Right lobe of liver (tissue), 6 donors: Measurements from ENCODE around the gene GTF3C2. TPM values are rescaled to one million over a fixed set of nuclear protein-coding genes. Genes with fewer than 3 reads are reported as not detected.
"Not testable (repeated sequence)": the region's sequence is repeated elsewhere in the genome, so short reads cannot be mapped to it uniquely, and the experiment has no call there.

Experiments
- ATAC-seq, 4 donors: fragments of 200-7000 bp; cut with Tn5 transposase; one replicate each; pipeline ENCODE4 v1.9.1; 2020; ENCODE audit warnings: mild to moderate bottlenecking in 4 of 4, moderate library complexity in 4 of 4
- DNase-seq, 3 donors: peaks; one replicate each; pipeline ENCODE4 v3.0.0-alpha.2; 2020
- H3K27ac ChIP-seq, 3 donors: fragments of 200-600 bp; one replicate each; pipeline ENCODE4 v1.8.0; 2022
- H3K27me3 ChIP-seq, 2 donors: fragments of 200-600 bp; one replicate each; pipeline ENCODE4 v1.8.0; 2022
- H3K36me3 ChIP-seq, 4 donors: fragments of 200-600 bp; sonication (generic) in 1 of 4; one replicate each; pipeline versions ENCODE4 v1.5.1 to v1.8.0; 2017 to 2022; ENCODE audit warnings: control low read depth in 1 of 4
- H3K4me1 ChIP-seq, 4 donors: fragments of 200-600 bp; sonication (generic) in 1 of 4; one replicate each; pipeline versions ENCODE4 v1.5.1 to v1.8.0; 2017 to 2022; ENCODE audit warnings: control low read depth in 1 of 4
- H3K4me3 ChIP-seq, 3 donors: fragments of 200-600 bp; one replicate each; pipeline ENCODE4 v1.8.0; 2022
- H3K9me3 ChIP-seq, 4 donors: fragments of 200-600 bp; sonication (generic) in 1 of 4; one replicate each; pipeline versions ENCODE4 v1.5.1 to v1.8.0; 2017 to 2022; ENCODE audit warnings: control low read depth in 1 of 4
- CTCF ChIP-seq, 4 donors: fragments of 200-600 bp in 3 of 4; fragments of 450-650 bp in 1 of 4; IDR thresholded peaks; one replicate each; pipeline versions ENCODE4 v1.5.1 to v1.8.0; 2016 to 2022; ENCODE audit warnings: antibody characterized with exemption in 4 of 4, mild to moderate bottlenecking in 2 of 4
- POLR2A ChIP-seq: fragments of 450-650 bp; IDR thresholded peaks from one replicate; pipeline ENCODE4 v1.6.1; 2017; ENCODE audit warnings: antibody characterized with exemption, mild to moderate bottlenecking
- WGBS: methylation state at CpG from one replicate; pipeline ENCODE4 v1.1.6; 2018; ENCODE audit warnings: low coverage, low lambda C conversion rate; ENCODE audit not compliant: insufficient coverage; ENCODE audit errors: missing lambda C conversion rate; 5-methylcytosine and 5-hydroxymethylcytosine counted together
- intact Hi-C, 2 donors: fragments of 100-400 bp; cut with DNase I; formaldehyde crosslinking; loops; one replicate each; pipeline versions ENCODE4 v1.11.2 to v1.14.1; 2022
- total RNA-seq, 6 experiments: library from RNA; depleted of rRNA in 2 of 6; stranded (reverse); fragments of >200 nt in 2 of 6; fragmentation: NEBNext Ultra II Directional in 3 of 6; extraction: Animal tissue kit (Norgen Biotek cat#: 25700) in 3 of 6; gene quantifications; one replicate each; pipeline versions ENCODE4 v1.1.0 to v1.2.4, GENCODE V29; 2016 to 2023
- donor health status: DM: no; HTN: yes; CAD: no.
- donor health status: DM: no; HTN: no; CAD: no.
- donor health status: DM: no; HTN: no; CAD: no.
- donor health status: DM: no; HTN: yes; CAD: no.
- donor health status: DM: no; HTN: yes; CAD: no.

The GTF3C2 gene
- total RNA-seq, 6 experiments from 2014 or later, result 13.4 to 20.1 (median 16.8) TPM

GRCh38 chr2:27304488-27305240, 51.9 kb downstream of the GTF3C2 start:
- no peaks in the 10 kb centered on the region for H3K36me3 ChIP-seq
- no peaks in the 10 kb centered on the region for H3K9me3 ChIP-seq
- H3K27ac ChIP-seq, result no peak overlapping the region
- DNase-seq (no peak), ATAC-seq (no peak)
- TF ChIP-seq CTCF (IDR thresholded peaks at IDR 0.05) (no peak), POLR2A (no peak)
- H3K4me1 ChIP-seq, result peaks cover 0 to 21% (median 2%) of the 10 kb centered on the region in 4 donors
- H3K4me3 ChIP-seq, result no peak overlapping the region
- WGBS, result 74% methylated on average over 5 of the region's 13 CpGs
- peaks cover 0 to 10% of the 10 kb centered on the region in 2 donors for H3K27me3 ChIP-seq
- intact Hi-C loops, result loop anchor here in 1 of 2 donors (10.0 kb wide), 1 partner anchor 50 kb away; no protein-coding TSS in a partner anchor

- TF ChIP-seq POLR2A (no peak), CTCF (IDR thresholded peaks at IDR 0.05) (peak; percentile 84 to 92 (median 88))
- ATAC-seq (peak; percentile 85 to 94 (median 86)), DNase-seq (peak in 2 of 3 donors; percentile 36 to 59)
- Histone ChIP-seq H3K36me3 (no peaks in the 10 kb centered on the region), H3K4me1 (peaks cover 0 to 20% (median 2%) of the 10 kb centered on the region in 4 donors), H3K27me3 (no peaks in the 10 kb centered on the region), H3K4me3 (peak overlapping the region; percentile 26 to 51 (median 35)), H3K27ac (peak overlapping the region; percentile 33 to 55 (median 45)), H3K9me3 (no peaks in the 10 kb centered on the region)
- intact Hi-C loops, result loop anchor here in 1 of 2 donors (10.0 kb wide), 1 partner anchor 49 kb away; no protein-coding TSS in a partner anchor
- WGBS, result 13% methylated on average over 20 of the region's 25 CpGs
Observed at GRCh38 chr2:27303093-27304025, 53.2 kb downstream of the GTF3C2 start.

- intact Hi-C loops, result loop anchor here in 1 of 2 donors (10.0 kb wide), 1 partner anchor 46 kb away; no protein-coding TSS in a partner anchor
- H3K27ac ChIP-seq, H3K36me3 ChIP-seq, H3K9me3 ChIP-seq, ATAC-seq, DNase-seq, H3K4me1 ChIP-seq, H3K4me3 ChIP-seq, H3K27me3 ChIP-seq: not testable (repeated sequence)
- 72% methylated on average over 4 of the region's 4 CpGs for WGBS
Observed at GRCh38 chr2:27300606-27301005, 56.0 kb downstream of the GTF3C2 start.

- Histone ChIP-seq H3K27me3 (no peaks in the 10 kb centered on the region), H3K36me3 (no peaks in the 10 kb centered on the region), H3K9me3 (no peaks in the 10 kb centered on the region), H3K4me1 (peaks cover 0 to 4% (median 2%) of the 10 kb centered on the region in 4 donors), H3K4me3 (no peak overlapping the region), H3K27ac (no peak overlapping the region)
- TF ChIP-seq POLR2A (no peak), CTCF (IDR thresholded peaks at IDR 0.05) (no peak)
- ATAC-seq (no peak), DNase-seq (no peak)
- intact Hi-C loops, result loop anchor here in 1 of 2 donors (10.0 kb wide), 1 partner anchor 204 kb away; no protein-coding TSS in a partner anchor
- WGBS, result 88% methylated on average over 10 of the region's 18 CpGs
Observed at GRCh38 chr2:27298391-27299080, 58.0 kb downstream of the GTF3C2 start.
